MG63 (cell line): ENCODE measurements around the gene DDX24. TPM values are rescaled to one million over a fixed set of nuclear protein-coding genes. Genes with fewer than 3 reads are reported as not detected.
A peak's percentile ranks its signal among the peaks of the same experiment; 100 is the strongest.

Source experiments
- DNase-seq: peaks from one replicate; pipeline ENCODE4 v3.0.0-alpha.2; 2020
- H3K27me3 ChIP-seq: fragments of 250-450 bp; sonication (Bioruptor Pico); 2 replicates; pipeline ENCODE4 v1.5.1; 2020; ENCODE audit warnings: mild to moderate bottlenecking, moderate library complexity
- H3K36me3 ChIP-seq: fragments of 250-450 bp; sonication (Bioruptor Pico); 2 replicates; pipeline ENCODE4 v1.5.1; 2020; ENCODE audit warnings: mild to moderate bottlenecking, moderate library complexity
- H3K4me3 ChIP-seq: fragments of 250-450 bp; sonication (Bioruptor Pico); 2 replicates; pipeline ENCODE4 v1.5.1; 2020; ENCODE audit warnings: mild to moderate bottlenecking, moderate library complexity
- H3K9me3 ChIP-seq: fragments of 250-450 bp; sonication (Bioruptor Pico); 2 replicates; pipeline ENCODE4 v1.5.1; 2020; ENCODE audit warnings: mild to moderate bottlenecking, moderate library complexity
- total RNA-seq: library from RNA; depleted of rRNA; stranded (reverse); fragments of >200 nt; shearing (Covaris generic); gene quantifications from 2 replicates; pipeline ENCODE4 v1.2.3, GENCODE V29; 2014; ENCODE audit warnings: low replicate concordance

Gene DDX24
- total RNA-seq, 1 experiment from 2014 or later = 92.6 TPM

GRCh38 chr14:94020267-94020666, 60.7 kb downstream of the DDX24 start:
- Histone ChIP-seq H3K27me3 (no peaks in the 10 kb centered on the region), H3K4me3 (no peak overlapping the region), H3K9me3 (no peaks in the 10 kb centered on the region), H3K36me3 (no peaks in the 10 kb centered on the region)
- DNase-seq = no peak

GRCh38 chr14:94019329-94019728, 61.7 kb downstream of the DDX24 start:
- no peaks in the 10 kb centered on the region for H3K9me3 ChIP-seq
- H3K36me3 ChIP-seq = no peaks in the 10 kb centered on the region
- no peak for DNase-seq
- H3K27me3 ChIP-seq = no peaks in the 10 kb centered on the region
- no peak overlapping the region for H3K4me3 ChIP-seq

- DNase-seq = no peak
- H3K4me3 ChIP-seq = no peak overlapping the region
- no peaks in the 10 kb centered on the region for H3K9me3 ChIP-seq
- H3K36me3 ChIP-seq = no peaks in the 10 kb centered on the region
- H3K27me3 ChIP-seq = no peaks in the 10 kb centered on the region
These were observed 62.7 kb downstream of the DDX24 start for GRCh38 chr14:94018308-94018707.

GRCh38 chr14:94016446-94016976, 64.5 kb downstream of the DDX24 start:
- DNase-seq = no peak
- Histone ChIP-seq H3K27me3 (no peaks in the 10 kb centered on the region), H3K9me3 (no peaks in the 10 kb centered on the region), H3K4me3 (no peak overlapping the region), H3K36me3 (no peaks in the 10 kb centered on the region)

- no peak for DNase-seq
- Histone ChIP-seq H3K9me3 (no peaks in the 10 kb centered on the region), H3K4me3 (no peak overlapping the region), H3K36me3 (no peaks in the 10 kb centered on the region), H3K27me3 (no peaks in the 10 kb centered on the region)
These were observed 65.8 kb downstream of the DDX24 start for GRCh38 chr14:94015223-94015622.

GRCh38 chr14:94014382-94014781, 66.6 kb downstream of the DDX24 start:
- no peak for DNase-seq
- H3K36me3 ChIP-seq = no peaks in the 10 kb centered on the region
- no peak overlapping the region for H3K4me3 ChIP-seq
- no peaks in the 10 kb centered on the region for H3K9me3 ChIP-seq
- H3K27me3 ChIP-seq = no peaks in the 10 kb centered on the region

- no peaks in the 10 kb centered on the region for H3K36me3 ChIP-seq
- no peaks in the 10 kb centered on the region for H3K9me3 ChIP-seq
- no peaks in the 10 kb centered on the region for H3K27me3 ChIP-seq
- no peak overlapping the region for H3K4me3 ChIP-seq
- DNase-seq = no peak
These were observed 69.2 kb downstream of the DDX24 start for GRCh38 chr14:94011795-94012194.

- Histone ChIP-seq H3K4me3 (no peak overlapping the region), H3K9me3 (no peaks in the 10 kb centered on the region), H3K36me3 (no peaks in the 10 kb centered on the region), H3K27me3 (no peaks in the 10 kb centered on the region)
- no peak for DNase-seq
These were observed 70.4 kb downstream of the DDX24 start for GRCh38 chr14:94010625-94011024.

GRCh38 chr14:94009767-94010166, 71.2 kb downstream of the DDX24 start:
- peak; percentile 22 for DNase-seq
- H3K36me3 ChIP-seq = no peaks in the 10 kb centered on the region

GRCh38 chr14:94008234-94008633, 72.8 kb downstream of the DDX24 start:
- Histone ChIP-seq H3K36me3 (no peaks in the 10 kb centered on the region), H3K4me3 (no peak overlapping the region), H3K9me3 (no peaks in the 10 kb centered on the region), H3K27me3 (no peaks in the 10 kb centered on the region)
- DNase-seq = no peak

More at GRCh38 chr14:94009767-94010166, 71.2 kb downstream of the DDX24 start:
- Histone ChIP-seq H3K4me3 (no peak overlapping the region), H3K9me3 (no peaks in the 10 kb centered on the region), H3K27me3 (no peaks in the 10 kb centered on the region)

- Histone ChIP-seq H3K9me3 (no peaks in the 10 kb centered on the region), H3K4me3 (no peak overlapping the region), H3K27me3 (no peaks in the 10 kb centered on the region), H3K36me3 (no peaks in the 10 kb centered on the region)
- no peak for DNase-seq
These were observed 75.5 kb downstream of the DDX24 start for GRCh38 chr14:94005324-94006073.

- no peaks in the 10 kb centered on the region for H3K9me3 ChIP-seq
- H3K36me3 ChIP-seq = no peaks in the 10 kb centered on the region
- no peak for DNase-seq
- no peaks in the 10 kb centered on the region for H3K27me3 ChIP-seq
- H3K4me3 ChIP-seq = no peak overlapping the region
These were observed 77.0 kb downstream of the DDX24 start for GRCh38 chr14:94004015-94004414.

- Histone ChIP-seq H3K36me3 (no peaks in the 10 kb centered on the region), H3K27me3 (no peaks in the 10 kb centered on the region), H3K9me3 (no peaks in the 10 kb centered on the region), H3K4me3 (no peak overlapping the region)
- no peak for DNase-seq
These were observed 77.6 kb downstream of the DDX24 start for GRCh38 chr14:94003397-94003796.

- Histone ChIP-seq H3K4me3 (no peak overlapping the region), H3K9me3 (no peaks in the 10 kb centered on the region), H3K27me3 (no peaks in the 10 kb centered on the region), H3K36me3 (no peaks in the 10 kb centered on the region)
- DNase-seq = peak; percentile 30
These were observed 79.3 kb downstream of the DDX24 start for GRCh38 chr14:94001501-94002396.

- no peak overlapping the region for H3K4me3 ChIP-seq
- no peaks in the 10 kb centered on the region for H3K9me3 ChIP-seq
- no peaks in the 10 kb centered on the region for H3K27me3 ChIP-seq
- no peaks in the 10 kb centered on the region for H3K36me3 ChIP-seq
- no peak for DNase-seq
These were observed 80.0 kb downstream of the DDX24 start for GRCh38 chr14:94001016-94001415.

- Histone ChIP-seq H3K4me3 (no peak overlapping the region), H3K27me3 (no peaks in the 10 kb centered on the region), H3K36me3 (no peaks in the 10 kb centered on the region), H3K9me3 (no peaks in the 10 kb centered on the region)
- no peak for DNase-seq
These were observed 80.7 kb downstream of the DDX24 start for GRCh38 chr14:94000267-94000666.

GRCh38 chr14:93999573-93999972, 81.4 kb downstream of the DDX24 start:
- H3K36me3 ChIP-seq = no peaks in the 10 kb centered on the region
- H3K9me3 ChIP-seq = no peaks in the 10 kb centered on the region
- DNase-seq = no peak
- H3K27me3 ChIP-seq = no peaks in the 10 kb centered on the region
- H3K4me3 ChIP-seq = no peak overlapping the region
